PC-9 (cell line): Measurements from ENCODE around the gene WDHD1. TPM values are rescaled to one million over a fixed set of nuclear protein-coding genes. Genes with fewer than 3 reads are reported as not detected.

Experiments
- BruUV-seq: library from RNA; stranded (reverse); fragments of 400-500 nt; replicated peaks from 2 replicates; lab custom pipeline; 2021; lab: Mats Ljungman, UMichigan
- CTCF ChIA-PET: fragments of 300-600 bp; sonication (Branson Sonifier 250); formaldehyde crosslinking; loops from one replicate; lab custom pipeline; 2022; ENCODE audit warnings: antibody characterized with exemption; lab: Charles Lee
- POLR2A ChIA-PET: fragments of 300-600 bp; sonication (Branson Sonifier 250); formaldehyde crosslinking; loops from one replicate; lab custom pipeline; 2022; ENCODE audit warnings: antibody characterized with exemption; ENCODE audit not compliant: unreplicated experiment; lab: Charles Lee
- DNase-seq, 2 experiments: peaks; one replicate each; pipeline versions ENCODE4 v3.0.0 to v3.0.0-alpha.2; 2015 to 2022; ENCODE audit warnings: mixed read lengths in 1 of 2
- H2AFZ ChIP-seq: fragments of 200-600 bp; sonication (generic); 2 replicates; pipeline ENCODE4 v1.8.1; 2017; ENCODE audit warnings: antibody characterized with exemption
- H3F3A ChIP-seq: fragments of 200-600 bp; sonication (generic); 2 replicates; pipeline ENCODE4 v1.8.1; 2017; ENCODE audit warnings: antibody characterized with exemption, mild to moderate bottlenecking, low read depth; ENCODE audit not compliant: insufficient read depth
- H3K27ac ChIP-seq: fragments of 200-600 bp; sonication (generic); 2 replicates; pipeline ENCODE4 v1.6.1; 2016; ENCODE audit warnings: mixed run types
- H3K27me3 ChIP-seq: fragments of 200-600 bp; sonication (generic); 2 replicates; pipeline ENCODE4 v1.6.1; 2016; ENCODE audit warnings: low read depth, mixed run types; ENCODE audit not compliant: insufficient read depth
- H3K36me3 ChIP-seq: fragments of 200-600 bp; sonication (generic); 2 replicates; pipeline ENCODE4 v1.6.1; 2016; ENCODE audit warnings: low read depth, mixed run types
- H3K4me1 ChIP-seq: fragments of 200-600 bp; sonication (generic); replicated peaks from 2 replicates; pipeline ENCODE4 v1.6.1; 2016; ENCODE audit warnings: mixed run types; ENCODE audit not compliant: insufficient read depth
- H3K4me2 ChIP-seq: fragments of 200-600 bp; sonication (generic); 2 replicates; pipeline ENCODE4 v1.6.1; 2017; ENCODE audit warnings: mixed run types
- H3K4me3 ChIP-seq: fragments of 200-600 bp; sonication (generic); 2 replicates; pipeline ENCODE4 v1.6.1; 2016; ENCODE audit warnings: mixed run types
- H3K79me2 ChIP-seq: fragments of 200-600 bp; sonication (generic); 2 replicates; pipeline ENCODE4 v1.6.1; 2017; ENCODE audit warnings: low read depth, mixed run types
- H3K9me2 ChIP-seq: fragments of 200-600 bp; sonication (generic); 2 replicates; pipeline ENCODE4 v1.8.1; 2017; ENCODE audit warnings: mild to moderate bottlenecking; ENCODE audit not compliant: insufficient read depth
- H3K9me3 ChIP-seq: fragments of 200-600 bp; sonication (generic); 2 replicates; pipeline ENCODE4 v1.8.1; 2016; ENCODE audit warnings: low read depth; ENCODE audit not compliant: insufficient read depth
- H4K20me1 ChIP-seq: fragments of 200-600 bp; sonication (generic); 2 replicates; pipeline ENCODE4 v1.8.1; 2017; ENCODE audit not compliant: insufficient read depth
- CTCF ChIP-seq: fragments of 200-600 bp; sonication (generic); conservative IDR thresholded peaks from 2 replicates; pipeline ENCODE4 v1.6.1; 2017; ENCODE audit warnings: mixed run types, antibody characterized with exemption, mild to moderate bottlenecking, moderate library complexity
- EZH2 ChIP-seq: fragments of 200-600 bp; sonication (generic); IDR thresholded peaks from 2 replicates; pipeline ENCODE4 v1.8.0; 2017; ENCODE audit warnings: antibody characterized with exemption, low read depth
- intact Hi-C: fragments of 100-400 bp; cut with micrococcal nuclease; formaldehyde crosslinking; loops from one replicate; pipeline ENCODE4 v1.10.0; 2022; ENCODE audit not compliant: unreplicated experiment
- total RNA-seq: library from RNA; stranded (reverse); gene quantifications from 2 replicates; pipeline ENCODE4 v1.2.3, GENCODE V29; 2021

The WDHD1 gene
- total RNA-seq, 1 experiment from 2014 or later = 34.3 TPM

GRCh38 chr14:55000381-55000780 is 26.5 kb downstream of the WDHD1 start:
- no peak overlapping the region for H3K4me3 ChIP-seq
- no peaks in the 10 kb centered on the region for H3K4me1 ChIP-seq
- ChIA-PET POLR2A (no interaction called here), CTCF (interaction anchor here (0.6 kb wide), 1 partner anchor 36 kb away, joined by 4 read pairs; no protein-coding TSS in a partner anchor)
- TF ChIP-seq EZH2 (no peak), CTCF (no peak)
- H3K9me2 ChIP-seq = no peaks in the 10 kb centered on the region; the same call in 1 of the 2 replicates
- no peak for DNase-seq
- intact Hi-C loops = no loop called here
- H2AFZ ChIP-seq = no peak overlapping the region
- H4K20me1 ChIP-seq = no peaks in the 10 kb centered on the region
- H3K36me3 ChIP-seq = peaks cover 4% of the 10 kb centered on the region
- H3K79me2 ChIP-seq = no peaks in the 10 kb centered on the region
- H3F3A ChIP-seq = no peaks in the 10 kb centered on the region
- H3K4me2 ChIP-seq = no peak overlapping the region
- H3K9me3 ChIP-seq = no peaks in the 10 kb centered on the region
- no peak overlapping the region for H3K27ac ChIP-seq
- no TSS peak for BruUV-seq
- H3K27me3 ChIP-seq = no peaks in the 10 kb centered on the region

- ChIA-PET POLR2A (interaction anchor here (0.6 kb wide), 1 partner anchor 43 kb away, joined by 11 read pairs; no protein-coding TSS in a partner anchor), CTCF (interaction anchor here (0.9 kb wide), 1 partner anchor 421 kb away, joined by 6 read pairs; no protein-coding TSS in a partner anchor)
- Histone ChIP-seq H3K4me3 (no peak overlapping the region), H4K20me1 (no peaks in the 10 kb centered on the region), H3K79me2 (no peaks in the 10 kb centered on the region), H2AFZ (no peak overlapping the region), H3F3A (no peaks in the 10 kb centered on the region; the same call in 1 of the 2 replicates), H3K9me3 (no peaks in the 10 kb centered on the region), H3K9me2 (no peaks in the 10 kb centered on the region), H3K4me1 (no peaks in the 10 kb centered on the region), H3K4me2 (no peak overlapping the region), H3K27me3 (no peaks in the 10 kb centered on the region), H3K36me3 (peaks cover 10% of the 10 kb centered on the region; the same call in 1 of the 2 replicates), H3K27ac (no peak overlapping the region)
- intact Hi-C loops = no loop called here
- no peak for TF ChIP-seq EZH2
- no peak for TF ChIP-seq CTCF
- no TSS peak for BruUV-seq
- no peak for DNase-seq
Observed at GRCh38 chr14:54985156-54985555, 41.7 kb downstream of the WDHD1 start.

GRCh38 chr14:54981698-54982097 is 45.2 kb downstream of the WDHD1 start:
- BruUV-seq = no TSS peak
- H3K36me3 ChIP-seq = peaks cover 16% of the 10 kb centered on the region; the same call in 1 of the 2 replicates
- no peak overlapping the region for H3K27ac ChIP-seq
- TF ChIP-seq EZH2 (no peak), CTCF (peak; percentile 71)
- H3K4me1 ChIP-seq = no peaks in the 10 kb centered on the region
- ChIA-PET POLR2A (interaction anchor here (0.7 kb wide), 1 partner anchor 63 kb away, joined by 3 read pairs; no protein-coding TSS in a partner anchor), CTCF (interaction anchor here (0.5 kb wide), 1 partner anchor 34 kb away, joined by 13 read pairs; no protein-coding TSS in a partner anchor)
- no peaks in the 10 kb centered on the region; the same call in 1 of the 2 replicates for H3F3A ChIP-seq
- no peak overlapping the region for H3K4me2 ChIP-seq
- no peaks in the 10 kb centered on the region for H3K9me2 ChIP-seq
- no peak for DNase-seq
- no peaks in the 10 kb centered on the region for H3K27me3 ChIP-seq
- no peak overlapping the region for H3K4me3 ChIP-seq
- H3K79me2 ChIP-seq = no peaks in the 10 kb centered on the region
- no peak overlapping the region for H2AFZ ChIP-seq
- no peaks in the 10 kb centered on the region for H3K9me3 ChIP-seq
- H4K20me1 ChIP-seq = no peaks in the 10 kb centered on the region
- intact Hi-C loops = no loop called here
